IMR-90 (cell line): ENCODE data around the gene ADD2. TPM values are rescaled to one million over a fixed set of nuclear protein-coding genes. Genes with fewer than 3 reads are reported as not detected.

ENCODE experiments used
- ATAC-seq: fragments of 200-7000 bp; cut with Tn5 transposase; 2 replicates; pipeline ENCODE4 v1.9.1; 2020; ENCODE audit warnings: low read depth, mild to moderate bottlenecking, moderate library complexity
- BruUV-seq: library from RNA; stranded (reverse); fragments of 400-500 nt; replicated peaks from 2 replicates; lab custom pipeline; 2021; lab: Mats Ljungman, UMichigan
- CTCF ChIA-PET: fragments of 300-600 bp; formaldehyde crosslinking; extraction: SDS; loops from one replicate; lab custom pipeline; 2021; ENCODE audit warnings: antibody characterized with exemption; lab: Yijun Ruan, JAX
- POLR2A ChIA-PET: fragments of 300-600 bp; sonication (Branson Sonifier 250); formaldehyde crosslinking; loops from one replicate; lab custom pipeline; 2022; ENCODE audit warnings: antibody characterized with exemption; ENCODE audit not compliant: unreplicated experiment; lab: Charles Lee
- DNase-seq: peaks from one replicate; pipeline ENCODE4 v3.0.0; 2013
- H2AFZ ChIP-seq: replicated peaks from 2 replicates; pipeline ENCODE3; 2013; ENCODE audit warnings: low read length, mild to moderate bottlenecking; ENCODE audit not compliant: poor library complexity
- H2AK5ac ChIP-seq: 2 replicates; pipeline ENCODE4 v1.6.1; 2013; ENCODE audit warnings: low read depth, low read length, inconsistent platforms
- H2AK9ac ChIP-seq: replicated peaks from 2 replicates; pipeline ENCODE3; 2013; ENCODE audit warnings: mild to moderate bottlenecking, low read depth, low read length, moderate library complexity; ENCODE audit not compliant: poor library complexity
- H2BK120ac ChIP-seq: 2 replicates; pipeline ENCODE4 v1.6.1; 2013; ENCODE audit warnings: low read depth, low read length, inconsistent platforms
- H2BK15ac ChIP-seq: 3 replicates; pipeline ENCODE4 v1.6.1; 2013; ENCODE audit warnings: low read depth, low read length, inconsistent platforms
- H2BK20ac ChIP-seq: 2 replicates; pipeline ENCODE4 v1.6.1; 2013; ENCODE audit warnings: low read depth, mild to moderate bottlenecking, inconsistent platforms, low read length, moderate library complexity
- H2BK5ac ChIP-seq: 2 replicates; pipeline ENCODE4 v1.6.1; 2013; ENCODE audit warnings: mild to moderate bottlenecking, low read depth, low read length, inconsistent platforms; ENCODE audit not compliant: poor library complexity, severe bottlenecking
- H3K14ac ChIP-seq: replicated peaks from 2 replicates; pipeline ENCODE4 v1.6.1; 2013; ENCODE audit warnings: low read depth, low read length, inconsistent platforms
- H3K18ac ChIP-seq: 2 replicates; pipeline ENCODE4 v1.6.1; 2013; ENCODE audit warnings: low read depth, low read length, control low read depth
- H3K23ac ChIP-seq: 2 replicates; pipeline ENCODE4 v1.6.1; 2013; ENCODE audit warnings: low read depth, low read length, inconsistent platforms
- H3K27ac ChIP-seq: 2 replicates; pipeline ENCODE4 v1.5.1; 2013; ENCODE audit warnings: mild to moderate bottlenecking, control low read depth, low read length; ENCODE audit not compliant: insufficient read depth
- H3K27me3 ChIP-seq: 2 replicates; pipeline ENCODE4 v1.6.1; 2013; ENCODE audit warnings: low read length; ENCODE audit not compliant: control insufficient read depth, insufficient read depth
- H3K36me3 ChIP-seq: 2 replicates; pipeline ENCODE4 v1.6.1; 2013; ENCODE audit warnings: low read length, mixed read lengths; ENCODE audit not compliant: control insufficient read depth, insufficient read depth
- H3K4ac ChIP-seq: 2 replicates; pipeline ENCODE4 v1.6.1; 2013; ENCODE audit warnings: low read depth, low read length, inconsistent platforms
- H3K4me1 ChIP-seq: 2 replicates; pipeline ENCODE4 v1.6.1; 2013; ENCODE audit warnings: low read length, mixed read lengths; ENCODE audit not compliant: control insufficient read depth, insufficient read depth
- H3K4me2 ChIP-seq: 2 replicates; pipeline ENCODE4 v1.6.1; 2013; ENCODE audit warnings: low read depth, mild to moderate bottlenecking, control low read depth, low read length, moderate library complexity
- H3K4me3 ChIP-seq: 2 replicates; pipeline ENCODE4 v1.5.1; 2013; ENCODE audit warnings: low read depth, mild to moderate bottlenecking, control low read depth, low read length, moderate library complexity; ENCODE audit not compliant: insufficient read depth
- H3K56ac ChIP-seq: 2 replicates; pipeline ENCODE4 v1.6.1; 2013; ENCODE audit warnings: low read length, inconsistent platforms; ENCODE audit not compliant: insufficient read depth; ENCODE audit errors: extremely low read depth
- H3K79me1 ChIP-seq, 2 experiments: 2 replicates each; pipeline ENCODE4 v1.6.1; 2013; ENCODE audit warnings: low read length in 2 of 2, inconsistent platforms in 1 of 2, low read depth in 1 of 2
- H3K9ac ChIP-seq: 2 replicates; pipeline ENCODE4 v1.6.1; 2013; ENCODE audit warnings: low read depth, low read length, control low read depth
- H3K9me1 ChIP-seq: 2 replicates; pipeline ENCODE4 v1.6.1; 2013; ENCODE audit warnings: low read length, inconsistent platforms; ENCODE audit not compliant: insufficient read depth
- H3K9me3 ChIP-seq: 2 replicates; pipeline ENCODE4 v1.6.1; 2013; ENCODE audit warnings: low read length; ENCODE audit not compliant: control insufficient read depth, insufficient read depth
- H4K20me1 ChIP-seq: 2 replicates; pipeline ENCODE4 v1.6.1; 2013; ENCODE audit warnings: low read length, inconsistent platforms; ENCODE audit not compliant: insufficient read depth
- H4K5ac ChIP-seq: 2 replicates; pipeline ENCODE4 v1.6.1; 2013; ENCODE audit warnings: mild to moderate bottlenecking, low read depth, low read length, control low read depth
- H4K8ac ChIP-seq, 2 experiments: 2 replicates each; pipeline ENCODE4 v1.6.1; 2013; ENCODE audit warnings: low read depth in 2 of 2, low read length in 2 of 2, control low read depth in 1 of 2, inconsistent platforms in 1 of 2
- H4K91ac ChIP-seq: 2 replicates; pipeline ENCODE4 v1.6.1; 2013; ENCODE audit warnings: low read depth, low read length, inconsistent platforms; ENCODE audit not compliant: insufficient read depth
- BHLHE40 ChIP-seq: fragments of 150-350 bp; IDR thresholded peaks from 2 replicates; pipeline ENCODE4 v1.6.1; 2016; ENCODE audit warnings: mild to moderate bottlenecking, low read depth, low read length
- CEBPB ChIP-seq: IDR thresholded peaks from 2 replicates; pipeline ENCODE4 v1.6.1; 2012; ENCODE audit warnings: low read depth, low read length, improper control_type of control experiment
- CHD1 ChIP-seq: IDR thresholded peaks from 2 replicates; pipeline ENCODE4 v1.6.1; 2012; ENCODE audit warnings: low read depth, low read length, improper control_type of control experiment
- CTCF ChIP-seq: conservative IDR thresholded peaks from 2 replicates; pipeline ENCODE4 v1.5.1; 2012; ENCODE audit warnings: mild to moderate bottlenecking, low read depth, low read length, improper control_type of control experiment
- ELK1 ChIP-seq: fragments of 150-350 bp; IDR thresholded peaks from 2 replicates; pipeline ENCODE4 v1.6.1; 2016; ENCODE audit warnings: low read depth, mild to moderate bottlenecking, low read length, moderate library complexity, borderline replicate concordance
- FOS ChIP-seq: fragments of 150-350 bp; IDR thresholded peaks from 2 replicates; pipeline ENCODE4 v1.6.1; 2016; ENCODE audit warnings: low read depth, low read length
- MAFK ChIP-seq: IDR thresholded peaks from 2 replicates; pipeline ENCODE4 v1.6.1; 2012; ENCODE audit warnings: low read depth, low read length, improper control_type of control experiment
- MAZ ChIP-seq: IDR thresholded peaks from 2 replicates; pipeline ENCODE4 v1.6.1; 2012; ENCODE audit warnings: low read depth, mild to moderate bottlenecking, low read length, improper control_type of control experiment, moderate library complexity, borderline replicate concordance
- POLR2A ChIP-seq: IDR thresholded peaks from 2 replicates; pipeline ENCODE4 v1.6.1; 2012; ENCODE audit warnings: mild to moderate bottlenecking, low read depth, low read length
- RCOR1 ChIP-seq: IDR thresholded peaks from 2 replicates; pipeline ENCODE4 v1.6.1; 2012; ENCODE audit warnings: mild to moderate bottlenecking, low read length, improper control_type of control experiment; ENCODE audit not compliant: insufficient replicate concordance
- RFX5 ChIP-seq: IDR thresholded peaks from 2 replicates; pipeline ENCODE4 v1.8.0; 2012; ENCODE audit warnings: low read depth, mild to moderate bottlenecking, low read length, moderate library complexity
- WGBS, 2 experiments: methylation state at CpG; one replicate each; pipeline versions ENCODE4 v1.1.5 to v1.1.7; 2013; ENCODE audit warnings: missing lambda C conversion rate in 2 of 2; ENCODE audit not compliant: insufficient read length in 1 of 2; ENCODE audit errors: extremely low coverage in 2 of 2; 5-methylcytosine and 5-hydroxymethylcytosine counted together
- dilution Hi-C: fragments of 300-500 bp; cut with HindIII; formaldehyde crosslinking; loops from one replicate; pipeline ENCODE4 v1.14.3; 2018; ENCODE audit warnings: low sequenced_read_pairs; ENCODE audit not compliant: unreplicated experiment
- in situ Hi-C: fragments of 300-500 bp; cut with MboI; formaldehyde crosslinking; loops from 3 replicates; pipeline ENCODE4 v1.14.3; 2019; ENCODE audit warnings: low sequenced_read_pairs, inconsistent platforms, mixed read lengths
- intact Hi-C: fragments of 100-400 bp; cut with micrococcal nuclease; formaldehyde crosslinking; loops from 2 replicates; pipeline ENCODE4 v1.10.0; 2022
- polyA plus RNA-seq, 3 experiments: library from polyadenylated mRNA; depleted of rRNA; stranded (reverse); fragments of >200 nt; gene quantifications; 2 replicates each; pipeline ENCODE4 v1.2.3, GENCODE V29; 2012; ENCODE audit warnings: low replicate concordance in 1 of 3
- total RNA-seq: library from RNA; depleted of rRNA; stranded (reverse); fragments of >200 nt; gene quantifications from 2 replicates; pipeline ENCODE4 v1.2.3, GENCODE V29; 2012

Gene ADD2
- total and polyA plus RNA-seq, 2 of the 4 experiments (the other 2 are of a cell fraction), result not detected

GRCh38 chr2:70627211-70627898, 140.6 kb downstream of the ADD2 start:
- H3K4me3 ChIP-seq, result no peak overlapping the region
- H2BK5ac ChIP-seq, result no peak overlapping the region
- no peak overlapping the region for H4K8ac ChIP-seq
- H3K4ac ChIP-seq, result no peak overlapping the region
- H2BK20ac ChIP-seq, result no peak overlapping the region
- H3K56ac ChIP-seq, result no peak overlapping the region
- in situ Hi-C loops (no loop called here), intact Hi-C loops (no loop called here), dilution Hi-C loops (no loop called here)
- no peaks in the 10 kb centered on the region for H3K36me3 ChIP-seq
- H3K23ac ChIP-seq, result no peak overlapping the region
- TF ChIP-seq CEBPB (no peak), MAZ (no peak), MAFK (no peak), POLR2A (no peak), FOS (no peak), ELK1 (no peak), CHD1 (no peak), BHLHE40 (no peak), CTCF (no peak), RFX5 (no peak), RCOR1 (no peak)
- no peak overlapping the region for H2BK15ac ChIP-seq
- DNase-seq (no peak), ATAC-seq (no peak)
- no peak overlapping the region for H3K27ac ChIP-seq
- no peaks in the 10 kb centered on the region for H3K9me3 ChIP-seq
- no peak overlapping the region for H2AFZ ChIP-seq
- H2AK9ac ChIP-seq, result no peak overlapping the region
- no peak overlapping the region for H2AK5ac ChIP-seq
- no TSS peak for BruUV-seq
- H3K4me2 ChIP-seq, result no peak overlapping the region
- H3K9ac ChIP-seq, result no peak overlapping the region
- WGBS, 2 experiments, result no CpG with 5 or more reads among the region's 2 CpGs
- ChIA-PET CTCF (interaction anchor here (1.2 kb wide), 1 partner anchor 323 kb away, joined by 4 read pairs; no protein-coding TSS in a partner anchor), POLR2A (no interaction called here)
- no peak overlapping the region for H3K14ac ChIP-seq
- H4K20me1 ChIP-seq, result no peaks in the 10 kb centered on the region
- H4K5ac ChIP-seq, result no peak overlapping the region
- H3K79me1 ChIP-seq, result no peaks in the 10 kb centered on the region
- no peak overlapping the region for H2BK120ac ChIP-seq
- no peaks in the 10 kb centered on the region for H3K9me1 ChIP-seq
- H3K27me3 ChIP-seq, result peaks cover 6% of the 10 kb centered on the region
- H4K91ac ChIP-seq, result no peak overlapping the region
- no peak overlapping the region for H3K18ac ChIP-seq
- no peaks in the 10 kb centered on the region for H3K4me1 ChIP-seq
